ENCODE results near the gene NDUFB4.
"Not testable (repeated sequence)": the region's sequence is repeated elsewhere in the genome, so short reads cannot be mapped to it uniquely, and the experiment has no call there.

The NDUFB4 gene

GRCh38 chr3:120572027-120572426 is 24.1 kb upstream of the NDUFB4 start:
- no peak for DNase-seq

- no peak for DNase-seq
Measured at GRCh38 chr3:120587332-120587975, 8.7 kb upstream of the NDUFB4 start.

GRCh38 chr3:120595788-120596115 is 384 bp upstream of the NDUFB4 start:
- no peak for DNase-seq

- no peak for DNase-seq
Measured at GRCh38 chr3:120596853-120597223, 702 bp downstream of the NDUFB4 start.

- no peak for DNase-seq
Measured at GRCh38 chr3:120597445-120598049, 1.4 kb downstream of the NDUFB4 start.

GRCh38 chr3:120599211-120599610 is 3.1 kb downstream of the NDUFB4 start:
- DNase-seq, result no peak

- DNase-seq, result no peak
Measured at GRCh38 chr3:120601554-120601953, 5.4 kb downstream of the NDUFB4 start.

GRCh38 chr3:120602682-120603081 is 6.5 kb downstream of the NDUFB4 start:
- no peak for DNase-seq

GRCh38 chr3:120604382-120604781 is 8.2 kb downstream of the NDUFB4 start:
- DNase-seq, result no peak

- DNase-seq, result no peak
Measured at GRCh38 chr3:120604784-120605183, 8.6 kb downstream of the NDUFB4 start.

GRCh38 chr3:120608506-120608905 is 12.4 kb downstream of the NDUFB4 start:
- DNase-seq, result no peak

GRCh38 chr3:120614765-120615164 is 18.6 kb downstream of the NDUFB4 start:
- DNase-seq, result no peak

- DNase-seq, result no peak
Measured at GRCh38 chr3:120615847-120616609, 19.9 kb downstream of the NDUFB4 start.

- not testable (repeated sequence) for DNase-seq
Measured at GRCh38 chr3:120616745-120617144, 20.6 kb downstream of the NDUFB4 start.

GRCh38 chr3:120622457-120622856 is 26.3 kb downstream of the NDUFB4 start:
- no peak for DNase-seq

GRCh38 chr3:120622870-120623726 is 27.0 kb downstream of the NDUFB4 start:
- DNase-seq, result no peak

GRCh38 chr3:120623727-120624093 is 27.6 kb downstream of the NDUFB4 start:
- DNase-seq, result no peak

- DNase-seq, result no peak
Measured at GRCh38 chr3:120625159-120625586, 29.0 kb downstream of the NDUFB4 start.

GRCh38 chr3:120634539-120634938 is 38.4 kb downstream of the NDUFB4 start:
- no peak for DNase-seq

GRCh38 chr3:120636795-120637401 is 40.8 kb downstream of the NDUFB4 start:
- no peak for DNase-seq

GRCh38 chr3:120637851-120638559 is 41.9 kb downstream of the NDUFB4 start:
- DNase-seq, result no peak

- not testable (repeated sequence) for DNase-seq
Measured at GRCh38 chr3:120638820-120639219, 42.7 kb downstream of the NDUFB4 start.
